NCI-H82 (cell line): ENCODE data around the gene KDM4C.

Experiments used
- DNase-seq: peaks from one replicate; lab custom pipeline; 2025; lab: John Stamatoyannopoulos, UW

KDM4C gene

DNA sequence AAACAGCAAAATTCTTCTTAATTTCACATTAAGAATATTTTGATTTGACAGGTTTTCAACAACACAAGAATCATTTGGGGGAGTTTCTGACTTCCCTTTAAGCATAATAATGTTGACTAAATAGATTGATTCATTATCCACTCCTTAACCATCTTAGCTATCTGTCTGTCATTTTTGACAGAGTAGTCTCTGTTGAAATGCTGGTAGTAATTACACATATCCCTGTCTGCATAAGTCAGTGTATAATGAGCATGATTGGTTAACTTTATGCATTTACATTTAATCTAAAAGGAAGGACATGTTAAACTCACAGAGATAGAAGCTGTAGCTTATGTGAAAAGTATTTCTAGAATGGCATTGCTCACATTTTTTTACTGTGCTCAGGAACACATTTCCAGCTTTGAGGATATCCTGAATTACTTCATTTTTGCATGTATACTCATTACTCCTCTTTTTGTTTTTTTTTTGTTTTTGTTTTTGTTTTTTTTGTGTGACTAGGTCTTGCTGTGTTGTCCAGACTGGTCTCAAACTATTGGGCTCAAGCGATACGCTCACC, 385.9 kb downstream of the KDM4C start:
- DNase-seq: no peak

DNA sequence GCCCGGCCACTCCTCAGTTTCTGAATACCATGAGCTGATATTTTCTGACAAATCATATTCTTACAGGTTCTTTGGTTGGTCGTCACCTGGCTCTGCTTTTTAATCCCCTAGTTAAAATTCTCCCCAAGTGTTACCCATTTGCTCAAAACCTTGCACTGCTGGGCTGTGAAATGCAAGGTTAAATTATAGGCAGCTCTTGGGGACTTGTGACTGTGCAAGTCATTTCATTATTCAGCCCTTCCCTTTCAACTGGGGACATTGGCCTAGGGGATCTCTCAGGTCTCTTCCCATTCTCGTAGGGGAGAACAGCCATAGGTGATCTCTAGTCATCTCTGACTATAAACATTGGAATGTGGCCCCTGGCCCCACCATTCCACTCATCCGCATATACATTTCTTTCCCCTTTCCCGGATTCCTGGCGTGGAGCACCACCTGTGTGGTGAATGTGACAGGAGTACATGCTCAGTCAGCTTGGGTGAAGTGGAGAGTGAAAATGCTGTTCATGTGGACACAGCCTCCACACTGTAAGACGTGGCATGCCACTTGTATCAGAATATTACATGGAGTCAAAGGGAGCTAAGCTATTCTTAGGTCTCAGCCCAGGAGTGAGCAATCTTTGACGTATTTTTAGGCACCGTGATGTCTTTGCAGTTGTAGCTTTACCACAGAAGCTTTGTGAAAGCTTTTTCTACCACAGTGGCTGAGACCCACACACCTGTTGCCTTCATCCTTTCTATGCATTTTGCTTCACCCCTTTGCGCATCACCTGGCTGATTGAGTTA, 386.7 kb downstream of the KDM4C start:
- no peak for DNase-seq

DNA sequence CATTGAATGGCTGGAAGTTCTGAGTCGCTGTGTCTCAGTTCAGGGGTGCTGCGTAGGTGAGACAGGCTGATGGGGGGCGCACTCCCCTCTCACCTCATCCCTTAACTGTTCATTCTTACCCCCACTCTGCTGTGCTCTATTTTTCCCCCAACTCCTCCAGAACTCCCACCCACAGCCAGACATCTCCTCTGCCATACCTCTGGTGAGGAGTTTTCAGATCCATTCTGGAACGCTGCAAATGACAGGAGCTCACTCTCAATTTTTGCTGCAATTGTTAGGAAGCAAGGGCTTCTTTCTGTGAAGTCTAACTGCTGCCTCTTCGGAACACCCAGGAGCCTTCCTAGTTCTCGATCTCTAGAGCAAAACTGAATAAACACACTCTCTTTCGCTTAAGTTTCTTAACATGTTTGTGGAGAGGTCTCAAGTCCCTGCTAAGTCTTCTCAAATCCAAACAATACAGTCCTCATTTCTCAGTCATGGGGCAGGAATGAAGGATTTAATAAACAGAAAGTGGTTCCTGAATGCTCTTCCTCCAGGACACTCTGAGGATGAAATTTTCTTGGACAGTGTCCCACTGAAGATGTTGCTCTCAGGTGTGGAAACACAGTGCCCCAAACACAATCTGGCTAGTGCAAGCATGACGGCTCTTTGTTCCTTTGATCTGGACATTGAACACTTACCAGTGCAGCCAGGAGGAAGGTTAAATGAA, 387.7 kb downstream of the KDM4C start:
- DNase-seq: no peak

DNA sequence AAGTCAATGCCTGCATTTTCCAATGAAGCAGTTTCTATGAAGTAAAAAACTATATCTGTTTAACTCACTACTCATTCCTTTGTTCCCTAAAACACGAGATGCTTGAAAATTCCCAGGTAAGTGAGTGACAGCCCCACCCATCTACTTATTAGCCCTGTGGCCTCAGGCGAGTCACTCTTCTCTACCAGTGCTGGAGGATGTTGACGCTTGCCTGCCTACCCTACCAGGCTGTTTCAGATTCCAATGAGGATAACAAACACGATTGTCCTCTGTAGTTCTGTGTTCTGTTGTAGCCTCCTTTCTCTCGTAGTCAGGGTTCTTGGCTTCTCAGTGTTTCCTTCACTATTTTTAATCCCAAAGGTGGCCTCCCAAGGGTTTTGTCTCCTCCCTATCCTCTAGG, 388.8 kb downstream of the KDM4C start:
- no peak for DNase-seq

DNA sequence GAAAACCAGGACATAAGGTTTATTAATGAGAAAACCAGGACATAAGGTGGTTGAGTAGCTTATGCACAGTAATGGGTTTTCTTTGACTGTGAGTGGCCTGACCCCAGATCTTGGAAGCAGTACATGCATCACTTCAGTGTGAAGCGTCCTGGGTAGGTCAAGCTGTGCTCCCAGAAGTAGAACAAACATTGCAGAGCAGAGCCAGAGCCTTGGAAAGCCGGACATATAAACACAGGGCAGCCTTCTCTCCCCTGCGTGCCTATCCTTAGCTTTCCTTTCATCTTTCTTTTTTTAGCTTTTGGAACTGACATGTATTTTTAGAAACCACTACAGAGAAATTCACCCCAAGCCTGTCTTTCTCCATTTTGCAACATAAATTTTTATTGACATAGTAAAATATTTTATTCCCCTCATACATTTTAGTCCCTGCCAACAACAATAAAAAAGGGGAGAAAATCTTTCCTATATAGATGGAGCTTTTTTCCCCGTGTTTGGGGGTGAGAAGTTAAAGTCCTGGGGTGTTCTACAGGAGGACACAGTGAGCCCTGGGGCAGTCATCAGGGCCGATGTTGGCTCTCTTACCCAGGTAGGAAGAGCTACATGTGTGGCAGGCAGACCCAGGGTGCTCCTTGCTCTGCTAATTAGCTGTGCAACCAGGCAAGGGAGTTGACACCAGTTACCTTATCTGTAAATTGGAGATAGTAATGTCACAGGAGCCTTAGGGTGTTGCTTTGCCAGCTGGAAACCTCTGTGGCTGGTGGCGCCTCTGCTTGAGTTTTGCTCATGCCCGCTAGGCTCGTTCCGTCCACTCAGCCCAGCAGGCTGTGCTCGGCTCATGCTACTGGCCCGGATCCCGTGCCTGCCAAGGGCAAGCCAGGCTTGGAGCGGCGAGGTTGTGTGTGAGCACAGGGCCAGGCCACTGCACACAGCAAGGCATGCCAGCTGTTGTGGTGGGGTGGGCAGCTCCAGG, 389.6 kb downstream of the KDM4C start:
- DNase-seq: no peak

DNA sequence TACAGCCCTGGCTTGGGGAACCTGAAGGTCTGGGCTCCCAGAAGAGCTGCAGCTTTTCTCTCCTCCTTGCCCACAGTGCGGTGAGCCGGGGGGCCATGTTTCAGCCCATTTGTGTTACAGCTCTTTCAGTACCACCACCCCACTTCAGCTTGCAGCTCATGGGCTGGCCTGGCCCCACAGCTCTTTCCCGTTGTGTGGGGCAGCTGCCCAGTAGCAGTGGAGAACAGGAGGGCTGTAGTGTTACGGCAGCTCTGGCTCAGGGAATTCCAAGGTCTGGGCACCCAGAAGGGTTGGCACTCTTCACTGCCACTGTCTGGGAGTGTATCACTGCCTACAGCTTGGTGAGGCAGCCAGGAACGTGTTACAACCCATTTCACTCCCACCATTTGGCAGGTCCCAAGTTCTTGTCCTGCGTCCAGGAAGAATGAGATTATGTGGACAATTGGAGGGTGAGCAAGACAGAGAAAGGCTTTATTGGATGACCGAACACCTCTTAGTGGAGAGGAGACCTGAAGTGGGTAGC, 390.5 kb downstream of the KDM4C start:
- no peak for DNase-seq

GRCh38 chr9:7149258-7149657, 391.5 kb downstream of the KDM4C start:
- no peak for DNase-seq

DNA sequence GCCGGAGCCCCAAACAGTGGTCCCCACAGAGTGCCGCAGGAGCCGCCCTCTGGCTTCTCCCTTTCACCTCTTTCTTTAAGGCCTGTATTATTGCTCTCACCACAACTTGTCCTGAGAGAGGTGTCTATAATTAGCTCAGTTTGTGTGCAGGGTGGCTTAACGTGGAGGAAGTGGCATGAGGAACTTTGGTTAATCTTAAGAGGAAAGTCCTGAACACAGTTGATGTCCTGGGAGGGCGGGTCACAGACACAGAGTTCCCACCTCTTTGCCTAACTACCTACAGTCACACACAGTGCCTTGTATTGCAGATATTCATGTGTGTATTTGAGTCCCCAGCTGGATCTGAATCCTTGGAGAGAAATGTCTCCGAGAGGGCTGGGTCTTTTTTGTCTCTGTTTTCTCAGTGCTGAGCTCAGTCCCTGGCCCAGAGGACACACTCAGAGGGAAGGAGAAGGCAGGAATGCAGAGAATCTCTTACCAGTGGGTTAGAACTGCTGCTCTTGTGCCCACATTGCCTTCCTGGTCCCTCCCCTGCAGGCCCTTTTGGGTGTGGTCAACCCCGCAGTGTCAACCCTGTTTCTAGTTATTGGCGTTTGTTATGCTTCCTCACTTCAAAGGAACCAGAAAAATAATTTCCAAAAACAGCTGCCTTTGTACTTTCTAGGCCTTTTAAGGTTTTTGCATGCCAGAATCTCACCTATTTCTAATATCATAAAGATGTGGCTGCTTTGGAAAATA, 392.5 kb downstream of the KDM4C start:
- DNase-seq: no peak

DNA sequence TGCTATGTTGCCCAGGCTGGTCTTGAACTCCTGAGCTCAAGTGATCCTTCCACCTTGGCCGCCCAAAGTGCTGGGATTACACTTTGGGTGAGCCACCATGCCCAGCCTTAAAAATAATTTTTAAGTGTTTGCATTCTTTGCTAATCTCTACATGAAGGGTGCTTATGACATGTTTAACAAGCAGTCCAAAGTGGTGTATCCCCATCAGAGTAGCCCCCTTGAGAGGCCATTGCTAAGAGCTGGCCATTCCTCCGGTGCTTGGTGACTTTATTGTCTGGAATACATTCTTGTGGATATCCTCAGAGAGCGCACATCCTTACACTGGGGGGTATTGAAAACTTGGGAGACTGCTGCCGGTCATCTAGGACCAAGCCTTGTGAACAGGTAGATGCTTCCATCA, 395.4 kb downstream of the KDM4C start:
- DNase-seq: no peak

DNA sequence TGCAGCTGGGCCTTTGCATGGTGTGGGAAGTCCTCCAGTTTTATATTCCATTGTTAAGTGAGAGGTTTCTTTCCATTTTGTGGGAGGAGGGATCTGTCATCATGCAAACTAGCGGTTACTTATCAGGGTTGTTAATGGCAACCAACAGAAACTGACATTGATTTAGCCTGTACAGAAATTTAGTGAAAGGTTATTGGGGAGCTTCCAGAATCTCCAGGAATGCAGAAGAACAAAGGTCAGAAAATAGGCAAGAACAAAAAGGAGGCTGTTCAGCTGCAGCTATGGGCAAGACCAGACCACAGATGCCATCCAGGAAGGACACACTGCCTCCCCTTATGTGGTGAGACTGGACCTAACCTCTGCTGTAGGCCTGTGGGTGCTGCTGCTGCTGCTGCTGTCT, 395.8 kb downstream of the KDM4C start:
- DNase-seq: no peak

- peak; percentile 84 for DNase-seq
Observed at GRCh38 chr9:7154003-7154619, 396.3 kb downstream of the KDM4C start.

GRCh38 chr9:7154650-7155049, 396.9 kb downstream of the KDM4C start:
- no peak for DNase-seq

DNA sequence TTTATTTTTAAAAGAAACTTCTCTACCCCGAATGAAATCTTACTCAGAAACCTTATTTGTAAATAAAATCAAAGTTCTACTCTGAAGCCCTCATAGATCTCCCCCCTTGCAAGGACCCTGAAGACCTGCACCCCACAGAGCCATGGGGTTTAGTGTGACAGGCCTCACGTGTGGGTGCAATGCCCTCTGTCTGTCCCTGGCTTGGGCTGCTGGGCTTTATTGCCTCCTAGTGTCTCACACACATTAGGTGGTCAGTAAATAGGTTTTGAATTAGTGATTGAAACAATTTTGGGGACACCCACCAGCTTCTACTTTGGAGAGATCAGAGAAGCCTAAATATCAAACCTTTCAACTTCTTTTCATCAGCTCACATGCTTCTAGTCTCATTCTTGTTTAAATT, 403.7 kb downstream of the KDM4C start:
- DNase-seq: no peak

GRCh38 chr9:7163932-7164331, 406.2 kb downstream of the KDM4C start:
- DNase-seq: no peak

DNA sequence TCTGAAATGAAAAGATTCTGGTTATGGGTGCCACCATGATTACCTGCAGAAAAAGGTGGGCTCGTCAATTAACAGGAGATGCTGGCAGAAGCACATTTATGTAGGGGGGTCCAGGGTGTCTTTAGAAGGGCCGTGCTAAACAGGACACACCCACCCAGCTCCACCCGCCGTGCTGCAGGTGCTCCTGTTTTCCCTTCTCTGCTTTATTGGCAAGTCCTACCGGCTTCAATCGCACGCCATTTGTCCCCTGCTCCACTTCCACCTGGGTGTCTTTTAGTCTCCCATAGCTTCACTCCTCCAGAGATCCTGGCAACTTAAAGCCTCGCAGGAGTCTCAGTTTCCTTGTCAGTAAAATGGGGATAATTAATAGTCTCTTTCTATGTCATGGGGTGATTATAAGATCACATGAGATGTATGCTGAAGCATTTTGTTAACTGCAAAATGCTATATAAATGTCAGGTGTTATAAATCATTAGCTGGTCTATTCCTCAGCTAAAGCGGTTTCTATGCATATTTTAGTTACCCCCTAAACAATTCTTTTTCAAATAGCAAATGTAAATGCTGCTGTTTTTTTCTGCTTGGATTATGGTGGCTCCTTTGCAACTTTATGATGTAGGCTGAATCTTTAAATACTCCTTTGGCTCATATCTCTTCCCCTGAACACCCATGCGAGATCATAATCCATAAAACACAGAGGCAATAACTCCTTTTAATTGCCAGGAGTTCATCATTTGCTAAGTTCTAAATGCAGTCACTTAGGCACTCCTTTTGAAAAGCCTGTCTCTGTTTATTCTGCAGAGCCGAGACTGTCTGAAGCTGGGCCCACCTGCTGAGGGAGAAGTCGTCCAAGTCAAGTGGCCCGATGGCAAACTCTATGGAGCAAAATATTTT, 406.9 kb downstream of the KDM4C start:
- no peak for DNase-seq

GRCh38 chr9:7165331-7165975, 407.7 kb downstream of the KDM4C start:
- no peak for DNase-seq

- DNase-seq: no peak
Observed at GRCh38 chr9:7166074-7166473, 408.3 kb downstream of the KDM4C start.

- DNase-seq: no peak
Observed at GRCh38 chr9:7169717-7170389, 412.1 kb downstream of the KDM4C start.
